DOHH2 (cell line): ENCODE results near the gene PAXX.

Experiments used
- CTCF ChIP-seq: fragments of 200-600 bp; sonication (generic); IDR thresholded peaks from one replicate; pipeline ENCODE4 v1.5.1; 2014; ENCODE audit warnings: antibody characterized with exemption, mild to moderate bottlenecking, low read depth, low read length; ENCODE audit not compliant: poor library complexity, severe bottlenecking
- EZH2phosphoT487 ChIP-seq: fragments of 200-600 bp; sonication (generic); IDR thresholded peaks from 2 replicates; pipeline ENCODE4 v1.6.1; 2017; ENCODE audit warnings: borderline replicate concordance, mild to moderate bottlenecking, antibody characterized with exemption, low read length, moderate library complexity, mixed read lengths

- TF ChIP-seq CTCF (no peak), EZH2phosphoT487 (no peak)
Measured at GRCh38 chr9:136968333-136969127, 23.7 kb upstream of the PAXX start.
